ENCODE data around the gene VAC14. TPM values are rescaled to one million over a fixed set of nuclear protein-coding genes. Genes with fewer than 3 reads are reported as not detected.

VAC14 gene
- total RNA-seq, 1 donor from 2014 or later: 38.1 TPM

DNA sequence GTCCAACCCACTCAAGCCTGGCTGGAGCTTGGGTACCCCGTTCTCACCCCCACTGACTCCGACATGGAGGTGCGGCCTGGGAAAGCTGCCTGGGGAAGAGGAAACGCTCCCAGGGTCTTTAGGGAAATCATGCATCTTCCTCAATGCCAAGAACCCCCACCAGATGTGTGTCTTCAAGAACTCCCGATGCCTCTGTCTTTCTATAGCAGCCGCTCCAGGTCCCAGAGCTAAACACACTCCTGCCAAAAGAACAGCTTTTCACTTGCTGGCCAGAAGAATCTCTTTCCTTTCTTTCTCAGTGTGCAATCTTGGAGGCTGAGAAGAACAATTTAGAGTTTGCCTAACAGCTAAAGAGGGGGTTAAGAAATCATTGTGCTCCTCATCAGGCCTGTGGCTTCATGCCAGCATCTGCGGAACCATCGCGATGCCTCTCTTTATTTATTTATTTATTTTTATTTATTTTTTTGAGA lies 74.0 kb downstream of the VAC14 start:
- intact Hi-C loops (cut with DNase I): no loop called here
- DNase-seq (ENCODE audit: extremely low spot score in 2 of 2): no peak
- H3K9me3 ChIP-seq: no peaks in the 10 kb centered on the region
- peak overlapping the region; percentile 95 for H3K27ac ChIP-seq
- no peak overlapping the region for H3K4me3 ChIP-seq
- no peak for TF ChIP-seq CTCF (IDR thresholded peaks at IDR 0.05)
- no peak for TF ChIP-seq POLR2A (IDR thresholded peaks at IDR 0.05)
- TF ChIP-seq POLR2AphosphoS5 (IDR thresholded peaks at IDR 0.05; ENCODE audit: insufficient read depth in 1 of 2, low read depth in 1 of 2): no peak
- no peaks in the 10 kb centered on the region for H3K27me3 ChIP-seq
- peaks cover 42% of the 10 kb centered on the region for H3K4me1 ChIP-seq
- H3K36me3 ChIP-seq: peaks cover 0 to 7% of the 10 kb centered on the region in 2 donors

DNA sequence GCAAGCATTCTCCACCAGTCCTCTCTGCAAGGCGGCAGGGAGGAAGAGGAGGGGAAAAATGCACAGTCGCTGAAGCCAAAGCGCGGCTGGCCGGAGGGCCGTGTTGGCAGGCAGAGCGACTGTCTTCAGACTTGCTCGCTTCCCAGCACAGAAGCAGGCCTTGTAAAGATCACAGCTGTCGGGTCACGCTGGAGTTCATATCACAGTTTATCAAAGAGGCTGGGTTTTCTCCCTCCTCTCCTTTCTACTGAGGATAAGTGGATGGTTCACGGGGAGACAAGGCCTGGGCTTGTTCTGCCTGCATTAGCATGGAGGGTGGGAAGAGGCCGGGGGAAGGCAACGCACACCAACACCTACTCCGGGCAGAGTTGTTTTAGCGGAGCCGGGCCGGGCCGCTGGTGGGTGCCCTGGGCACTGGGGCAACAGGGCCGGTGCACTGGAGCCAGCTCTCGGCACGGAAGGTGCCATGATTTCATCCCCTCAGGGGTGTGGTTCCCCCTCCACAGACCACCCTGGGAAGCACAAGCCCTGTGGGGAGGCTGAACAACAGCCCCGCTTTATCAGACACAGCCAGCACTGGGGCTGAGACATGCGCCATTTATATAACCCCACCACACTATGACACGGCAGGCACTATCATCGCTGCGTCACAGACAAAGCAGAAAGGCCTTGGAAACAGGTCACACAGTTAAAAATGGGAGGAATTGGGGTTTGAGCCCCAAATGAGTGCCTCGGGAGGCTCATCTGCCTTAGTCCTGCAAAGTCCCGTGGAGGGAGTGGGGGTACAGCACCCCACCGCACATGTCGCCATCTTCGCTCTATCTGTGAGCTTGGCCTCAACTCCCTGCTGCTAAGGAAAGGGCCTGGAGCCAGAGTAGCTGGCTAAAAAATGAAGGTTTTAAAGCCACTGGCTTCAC lies 74.8 kb downstream of the VAC14 start:
- Histone ChIP-seq H3K27ac (peak overlapping the region; percentile 95), H3K9me3 (no peaks in the 10 kb centered on the region), H3K4me1 (peaks cover 42% of the 10 kb centered on the region), H3K36me3 (peaks cover 0 to 4% of the 10 kb centered on the region in 2 donors), H3K4me3 (no peak overlapping the region), H3K27me3 (no peaks in the 10 kb centered on the region)
- DNase-seq (ENCODE audit: extremely low spot score in 2 of 2): no peak
- intact Hi-C loops (cut with DNase I): no loop called here
- TF ChIP-seq CTCF (IDR thresholded peaks at IDR 0.05): no peak
- TF ChIP-seq POLR2AphosphoS5 (IDR thresholded peaks at IDR 0.05; ENCODE audit: insufficient read depth in 1 of 2, low read depth in 1 of 2): peak in 1 of 2 donors; percentile 74
- TF ChIP-seq POLR2A (IDR thresholded peaks at IDR 0.05): no peak

DNA sequence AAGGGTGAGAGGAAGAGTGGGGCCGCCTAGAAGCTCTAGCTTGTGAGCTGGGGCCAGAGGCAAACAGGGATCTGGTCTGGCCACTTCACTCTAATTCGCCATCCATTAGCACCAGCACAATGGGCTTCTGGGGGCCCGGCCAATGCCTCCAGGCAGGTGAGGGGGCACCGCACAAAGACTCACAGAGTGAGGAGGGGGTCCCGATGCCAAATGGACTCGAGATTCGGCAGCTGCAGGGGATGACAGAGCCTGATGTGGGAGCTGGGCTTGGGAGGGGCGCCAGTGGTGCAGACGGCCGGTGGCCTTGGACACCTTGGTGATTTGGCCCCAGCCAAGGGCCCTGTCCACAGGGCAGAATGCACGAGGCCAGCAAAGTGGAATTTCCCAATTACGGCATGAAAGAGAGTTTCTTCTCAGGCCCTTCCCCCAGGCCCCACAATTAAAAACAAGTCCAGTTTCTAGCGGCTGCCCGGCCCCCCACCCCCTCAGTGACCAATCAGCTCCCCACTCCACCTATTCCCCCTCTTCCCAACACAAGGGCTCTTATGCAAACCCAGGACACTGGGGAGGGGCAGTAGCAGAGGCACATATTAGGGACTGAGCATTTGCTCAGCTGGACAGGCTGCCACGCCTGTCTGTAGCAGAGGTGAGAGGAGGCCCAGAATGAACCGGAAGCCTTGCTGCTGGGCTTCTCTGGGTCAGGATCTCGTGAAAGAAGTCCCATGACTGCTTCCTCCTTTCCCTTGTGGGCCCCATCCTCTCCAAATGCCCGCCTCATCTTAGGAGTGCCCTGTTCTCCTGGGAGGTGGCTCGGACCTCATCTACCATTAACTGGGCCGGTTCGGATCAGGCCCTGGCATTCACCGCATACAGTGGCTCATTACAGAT lies 75.7 kb downstream of the VAC14 start:
- no peak for DNase-seq (ENCODE audit: extremely low spot score in 2 of 2)
- H3K27me3 ChIP-seq: no peaks in the 10 kb centered on the region
- no peaks in the 10 kb centered on the region for H3K36me3 ChIP-seq
- H3K27ac ChIP-seq: peak overlapping the region; percentile 95
- H3K4me1 ChIP-seq: peaks cover 42% of the 10 kb centered on the region
- TF ChIP-seq POLR2AphosphoS5 (IDR thresholded peaks at IDR 0.05; ENCODE audit: insufficient read depth in 1 of 2, low read depth in 1 of 2) (peak in 1 of 2 donors; percentile 84), CTCF (IDR thresholded peaks at IDR 0.05) (no peak), POLR2A (IDR thresholded peaks at IDR 0.05) (peak in 1 of 2 donors; percentile 45)
- no peak overlapping the region for H3K4me3 ChIP-seq
- H3K9me3 ChIP-seq: no peaks in the 10 kb centered on the region
- intact Hi-C loops (cut with DNase I): no loop called here

GRCh38 chr16:70724146-70725023 lies 76.6 kb downstream of the VAC14 start:
- Histone ChIP-seq H3K36me3 (no peaks in the 10 kb centered on the region), H3K4me1 (peaks cover 42% of the 10 kb centered on the region), H3K9me3 (no peaks in the 10 kb centered on the region), H3K27me3 (no peaks in the 10 kb centered on the region), H3K27ac (peak overlapping the region; percentile 95), H3K4me3 (no peak overlapping the region)
- no peak for DNase-seq (ENCODE audit: extremely low spot score in 2 of 2)
- TF ChIP-seq POLR2A (IDR thresholded peaks at IDR 0.05) (no peak), POLR2AphosphoS5 (IDR thresholded peaks at IDR 0.05; ENCODE audit: insufficient read depth in 1 of 2, low read depth in 1 of 2) (no peak)
- intact Hi-C loops (cut with DNase I): no loop called here

All from vagina (tissue), 2 donors.